Measurements from ENCODE around the gene HACE1.

GRCh38 chr6:104888066-104888465, 28.3 kb upstream of the HACE1 start:
- TF ChIP-seq POLR2A (IDR thresholded peaks at IDR 0.05), result no peak
- TF ChIP-seq CTCF (IDR thresholded peaks at IDR 0.05), result no peak

Data from prostate gland (tissue), 2 donors.